GM12892 (cell line): ENCODE data around the gene TYSND1. TPM values are rescaled to one million over a fixed set of nuclear protein-coding genes. Genes with fewer than 3 reads are reported as not detected.

Experiments used
- DNase-seq: peaks from one replicate; pipeline ENCODE4 v3.0.0; 2011; ENCODE audit not compliant: insufficient read length
- FAIRE-seq: peaks from 2 replicates; lab custom pipeline; 2011; peaks lifted over from hg19 to GRCh38; lab: Jason Lieb, UNC
- POLR2A ChIP-seq: IDR thresholded peaks from 2 replicates; pipeline ENCODE4 v1.6.1; 2011; ENCODE audit warnings: low read depth, low read length, control low read depth
- POLR2AphosphoS5 ChIP-seq: IDR thresholded peaks from 2 replicates; pipeline ENCODE4 v1.6.1; 2011; ENCODE audit warnings: low read depth, low read length, control low read depth
- TAF1 ChIP-seq: IDR thresholded peaks from 2 replicates; pipeline ENCODE4 v1.6.1; 2011; ENCODE audit warnings: low read depth, mild to moderate bottlenecking, control low read depth, low read length, borderline replicate concordance
- polyA plus RNA-seq: library from polyadenylated mRNA; unstranded; fragments of >200 nt; gene quantifications from one replicate; pipeline ENCODE4 v1.2.1, GENCODE V29; 2012; ENCODE audit warnings: missing spikeins, inconsistent platforms; ENCODE audit not compliant: missing spikeins

The TYSND1 gene, protein sequence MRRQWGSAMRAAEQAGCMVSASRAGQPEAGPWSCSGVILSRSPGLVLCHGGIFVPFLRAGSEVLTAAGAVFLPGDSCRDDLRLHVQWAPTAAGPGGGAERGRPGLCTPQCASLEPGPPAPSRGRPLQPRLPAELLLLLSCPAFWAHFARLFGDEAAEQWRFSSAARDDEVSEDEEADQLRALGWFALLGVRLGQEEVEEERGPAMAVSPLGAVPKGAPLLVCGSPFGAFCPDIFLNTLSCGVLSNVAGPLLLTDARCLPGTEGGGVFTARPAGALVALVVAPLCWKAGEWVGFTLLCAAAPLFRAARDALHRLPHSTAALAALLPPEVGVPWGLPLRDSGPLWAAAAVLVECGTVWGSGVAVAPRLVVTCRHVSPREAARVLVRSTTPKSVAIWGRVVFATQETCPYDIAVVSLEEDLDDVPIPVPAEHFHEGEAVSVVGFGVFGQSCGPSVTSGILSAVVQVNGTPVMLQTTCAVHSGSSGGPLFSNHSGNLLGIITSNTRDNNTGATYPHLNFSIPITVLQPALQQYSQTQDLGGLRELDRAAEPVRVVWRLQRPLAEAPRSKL
- 8.2 TPM for polyA plus RNA-seq

DNA sequence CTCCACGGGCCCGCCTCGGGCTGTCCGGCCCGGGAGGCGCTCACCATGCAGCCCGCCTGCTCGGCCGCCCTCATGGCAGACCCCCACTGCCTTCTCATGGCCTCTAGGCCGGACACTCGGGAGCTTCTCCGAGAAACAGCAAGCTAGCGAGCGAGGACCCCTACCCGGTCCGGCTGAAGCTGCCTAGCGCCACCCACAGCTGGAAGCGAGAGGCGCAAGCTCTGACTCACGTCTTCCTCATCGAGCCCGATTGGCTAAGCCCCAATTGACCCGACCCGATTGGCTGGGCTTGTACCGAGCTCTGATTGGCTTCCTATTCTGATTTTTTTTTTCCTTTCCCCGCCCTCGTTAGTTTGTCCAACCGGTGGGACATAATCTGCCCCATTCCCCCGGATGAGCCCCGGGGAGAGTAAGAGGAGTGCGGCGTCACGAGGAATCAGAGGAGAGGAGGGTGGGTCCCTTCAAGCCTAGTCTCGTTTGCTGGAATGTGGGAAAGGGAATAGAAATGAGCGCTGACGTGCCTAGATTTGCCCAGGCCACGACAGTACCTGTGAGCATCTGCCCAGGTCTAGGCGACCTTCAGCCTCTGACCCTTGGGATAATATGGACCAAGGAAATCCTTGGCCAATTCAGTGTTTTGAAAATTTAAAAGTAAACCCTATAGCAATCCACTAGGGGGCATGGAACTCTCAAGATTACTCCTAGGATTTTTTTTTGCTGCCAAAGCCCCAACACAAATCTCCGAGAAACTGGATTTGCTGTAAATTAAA is at the start of gene TYSND1:
TYSND1 (minus strand) TSS at position 212 of the 770 bp plus-strand sequence; CDS start at position 98, 114 bp downstream.
- TF ChIP-seq TAF1 (peak; percentile 59; the same call in 1 of the 2 replicates), POLR2AphosphoS5 (peak; percentile 87), POLR2A (peak; percentile 85)
- peak; percentile 89 for FAIRE-seq
- DNase-seq: peak; percentile 97

GRCh38 chr10:70193391-70193844 is 46.9 kb upstream of the TYSND1 start:
- FAIRE-seq: no peak
- TF ChIP-seq POLR2AphosphoS5 (no peak), TAF1 (no peak), POLR2A (no peak)
- DNase-seq: no peak

DNA sequence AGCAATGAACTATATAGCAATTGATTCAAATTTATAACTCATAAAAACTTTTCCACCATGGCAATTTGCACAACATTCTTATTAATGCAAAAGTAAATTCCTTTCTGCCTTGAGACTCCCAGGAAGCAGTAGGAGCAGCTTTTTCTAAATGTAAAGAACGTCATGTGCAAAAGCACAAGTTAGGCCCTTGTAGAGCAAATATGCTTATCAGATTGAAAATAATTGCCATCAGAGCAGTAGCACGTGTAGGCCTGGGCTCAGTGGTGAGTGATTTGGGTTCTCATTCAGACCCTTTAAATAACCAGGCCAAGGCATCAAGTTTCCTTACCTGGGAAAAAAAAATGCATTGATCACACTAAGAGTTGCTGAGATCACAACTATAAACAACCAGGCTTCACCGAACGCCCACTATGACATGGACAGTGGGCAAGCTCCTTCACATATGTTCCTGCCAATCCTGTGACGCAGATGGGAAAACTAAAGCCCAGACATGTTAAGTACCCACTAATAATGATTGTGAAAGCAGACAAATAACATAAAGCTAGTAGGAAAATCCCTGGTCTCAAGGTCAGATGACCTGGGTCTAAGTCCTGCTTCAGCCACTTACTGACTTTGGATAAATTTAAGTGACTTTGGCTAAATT is 45.9 kb upstream of the TYSND1 start:
- DNase-seq: no peak
- TF ChIP-seq POLR2A: no peak
- TF ChIP-seq TAF1: no peak
- TF ChIP-seq POLR2AphosphoS5: no peak; the same call in 1 of the 2 replicates
- FAIRE-seq: no peak

- no peak for DNase-seq
- FAIRE-seq: no peak
Observed at GRCh38 chr10:70191972-70192305, 45.4 kb upstream of the TYSND1 start.

DNA sequence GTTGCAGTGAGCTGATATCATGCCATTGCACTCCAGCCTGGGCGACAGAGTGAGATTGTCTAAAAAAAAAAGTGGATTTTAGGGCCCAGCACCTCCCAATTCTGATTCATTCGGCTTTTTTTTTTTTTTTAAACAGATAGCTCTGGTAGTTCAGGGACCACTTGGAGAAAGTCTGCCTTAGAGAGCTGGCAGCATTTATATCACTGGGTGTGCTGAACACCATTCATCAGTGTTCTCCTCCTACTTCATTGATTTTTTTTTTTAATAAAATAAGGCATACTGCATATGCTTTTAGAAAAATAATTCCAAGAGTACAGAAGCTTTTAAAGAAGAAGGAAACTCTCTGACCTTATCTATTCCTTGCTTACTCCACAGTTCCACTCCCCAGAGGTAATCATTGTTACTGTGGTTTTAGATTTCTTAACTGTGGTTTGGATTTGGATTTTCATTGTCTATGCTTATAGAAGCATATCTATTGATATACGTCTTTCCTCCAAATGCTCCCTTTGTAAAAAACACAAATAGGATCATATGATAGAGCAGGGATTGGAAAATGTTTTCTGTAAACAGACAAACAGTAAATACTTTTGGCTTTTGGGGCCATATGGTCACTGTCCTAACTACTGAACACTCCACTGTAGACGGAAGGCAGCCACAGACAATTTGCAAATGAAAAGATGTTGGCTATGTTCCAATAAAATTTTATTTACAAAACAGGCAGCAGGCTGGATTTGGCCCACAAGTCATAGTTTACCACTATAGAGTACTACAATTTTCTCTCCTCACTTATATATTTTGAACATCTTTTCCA is 44.9 kb upstream of the TYSND1 start:
- DNase-seq (no peak), FAIRE-seq (no peak)
- TF ChIP-seq TAF1 (no peak), POLR2AphosphoS5 (no peak), POLR2A (no peak)

More at GRCh38 chr10:70191972-70192305, 45.4 kb upstream of the TYSND1 start:
- no peak for TF ChIP-seq POLR2AphosphoS5
- no peak for TF ChIP-seq POLR2A
- no peak for TF ChIP-seq TAF1

GRCh38 chr10:70190581-70190980 is 44.1 kb upstream of the TYSND1 start:
- TF ChIP-seq POLR2A (no peak), TAF1 (no peak)
- no peak for FAIRE-seq
- DNase-seq: no peak

DNA sequence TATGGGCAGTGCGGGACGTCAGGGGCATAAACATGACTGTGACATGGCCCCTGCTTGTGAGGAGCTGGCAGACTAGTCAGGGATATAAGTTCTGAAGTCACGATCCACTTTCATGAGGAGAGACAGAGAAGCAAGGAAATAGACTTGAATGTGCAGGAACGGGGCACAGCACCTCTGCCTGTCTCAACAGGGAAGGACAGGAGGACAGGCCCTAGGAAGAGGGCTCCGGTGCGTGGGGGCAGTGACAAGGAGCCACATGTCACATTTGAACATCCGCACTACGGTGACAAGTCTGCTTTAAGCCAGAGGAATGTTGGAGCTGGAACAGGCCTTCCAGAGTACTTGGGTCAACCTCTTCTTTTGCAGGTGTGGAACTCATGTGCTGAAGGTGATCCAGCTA is 43.6 kb upstream of the TYSND1 start:
- FAIRE-seq: no peak
- DNase-seq: no peak
- no peak for TF ChIP-seq POLR2AphosphoS5

- DNase-seq: no peak
- no peak for TF ChIP-seq TAF1
- no peak for TF ChIP-seq POLR2AphosphoS5
- TF ChIP-seq POLR2A: no peak
- no peak for FAIRE-seq
Observed at GRCh38 chr10:70188768-70189167, 42.3 kb upstream of the TYSND1 start.

DNA sequence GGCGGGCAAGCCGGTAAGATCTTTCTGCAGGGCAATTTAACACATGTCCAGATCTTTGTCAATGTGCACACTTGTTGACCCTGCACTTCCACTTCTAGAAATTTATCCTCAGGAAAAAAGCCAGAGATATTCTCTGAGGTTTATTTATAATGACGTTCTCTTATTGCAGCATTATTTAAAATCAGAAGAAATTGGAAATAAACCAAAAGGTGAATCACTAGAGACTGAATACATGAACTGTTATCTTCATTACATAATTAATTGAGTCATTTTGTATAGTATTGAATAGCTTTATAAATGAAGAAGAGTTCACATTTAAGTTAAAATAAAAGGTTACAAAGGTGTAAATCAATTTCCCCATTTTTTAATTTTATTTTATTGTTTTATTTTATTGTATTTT is 40.1 kb upstream of the TYSND1 start:
- no peak for TF ChIP-seq POLR2AphosphoS5
- no peak for TF ChIP-seq POLR2A
- no peak for TF ChIP-seq TAF1
- DNase-seq (no peak), FAIRE-seq (no peak)

DNA sequence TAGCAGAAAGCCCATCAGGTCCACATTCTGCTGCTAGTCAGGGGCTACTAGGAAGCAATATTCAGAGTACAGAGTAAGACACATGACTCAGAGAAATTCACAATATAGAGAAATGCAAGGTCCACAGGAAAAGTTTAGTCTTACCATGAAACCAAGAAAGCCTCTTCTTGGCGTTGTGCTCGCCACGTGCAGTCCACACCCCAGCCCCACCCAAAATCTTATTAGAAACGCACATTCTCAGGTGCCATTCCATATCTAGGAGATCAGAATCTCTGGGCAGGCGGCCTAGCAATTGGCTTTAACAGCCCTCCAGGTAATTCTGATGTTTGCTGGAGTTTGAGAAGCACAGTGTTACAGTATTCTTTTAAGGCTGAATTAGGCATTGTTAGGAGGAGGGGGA is 39.6 kb upstream of the TYSND1 start:
- no peak for DNase-seq
- TF ChIP-seq POLR2A (no peak), TAF1 (no peak), POLR2AphosphoS5 (no peak)
- FAIRE-seq: no peak
